Measurements from ENCODE around the gene CX3CL1.

Gene CX3CL1

DNA sequence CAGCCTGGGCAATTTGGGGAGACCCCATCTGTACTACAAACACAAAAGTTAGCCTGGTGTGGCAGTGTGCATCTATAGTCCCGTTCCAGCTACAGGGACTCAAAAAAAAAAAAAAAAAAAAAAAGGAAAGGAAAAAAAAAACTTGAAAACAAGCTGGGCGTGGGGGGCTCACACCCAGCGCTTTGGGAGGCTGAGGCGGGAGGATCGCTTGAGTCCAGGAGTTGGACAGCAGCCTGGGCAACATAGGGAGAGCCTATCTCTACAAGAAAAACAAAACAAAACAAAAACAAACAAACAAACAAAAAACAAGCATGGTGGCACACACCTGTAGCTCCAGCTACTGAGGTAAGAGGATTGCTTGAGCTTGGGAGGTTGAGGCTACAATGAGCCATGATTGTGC is 19.4 kb downstream of the CX3CL1 start:
- H2AFZ ChIP-seq (ENCODE audit: low read length): no peak overlapping the region
- no peaks in the 10 kb centered on the region for H3K36me3 ChIP-seq (ENCODE audit: insufficient read depth, low read length)
- no peaks in the 10 kb centered on the region for H3K9me2 ChIP-seq (replicated peaks; ENCODE audit: low read depth, low read length)
- H3K9ac ChIP-seq (ENCODE audit: low read depth, low read length, poor library complexity, severe bottlenecking): no peak overlapping the region
- no peaks in the 10 kb centered on the region for H3K4me1 ChIP-seq (ENCODE audit: insufficient read depth, low read length, poor library complexity, severe bottlenecking)
- H3F3A ChIP-seq (ENCODE audit: low read depth): no peaks in the 10 kb centered on the region
- H3K79me2 ChIP-seq (ENCODE audit: insufficient read depth, low read length): no peaks in the 10 kb centered on the region
- no peaks in the 10 kb centered on the region for H3K27me3 ChIP-seq (ENCODE audit: insufficient read depth, low read length, poor library complexity, severe bottlenecking)
- no peaks in the 10 kb centered on the region for H3K9me3 ChIP-seq (ENCODE audit: insufficient read depth, low read depth, low read length)
- no peak overlapping the region for H3K4me2 ChIP-seq (ENCODE audit: low read depth, low read length, poor library complexity, severe bottlenecking)
- no peak overlapping the region for H3K4me3 ChIP-seq (ENCODE audit: low read length, poor library complexity, severe bottlenecking)
- H4K20me1 ChIP-seq (ENCODE audit: insufficient read depth, low read length, poor library complexity, severe bottlenecking): no peaks in the 10 kb centered on the region
- no peak for TF ChIP-seq EZH2phosphoT487 (IDR thresholded peaks at IDR 0.05; ENCODE audit: borderline replicate concordance)
- TF ChIP-seq, protein P1, sequence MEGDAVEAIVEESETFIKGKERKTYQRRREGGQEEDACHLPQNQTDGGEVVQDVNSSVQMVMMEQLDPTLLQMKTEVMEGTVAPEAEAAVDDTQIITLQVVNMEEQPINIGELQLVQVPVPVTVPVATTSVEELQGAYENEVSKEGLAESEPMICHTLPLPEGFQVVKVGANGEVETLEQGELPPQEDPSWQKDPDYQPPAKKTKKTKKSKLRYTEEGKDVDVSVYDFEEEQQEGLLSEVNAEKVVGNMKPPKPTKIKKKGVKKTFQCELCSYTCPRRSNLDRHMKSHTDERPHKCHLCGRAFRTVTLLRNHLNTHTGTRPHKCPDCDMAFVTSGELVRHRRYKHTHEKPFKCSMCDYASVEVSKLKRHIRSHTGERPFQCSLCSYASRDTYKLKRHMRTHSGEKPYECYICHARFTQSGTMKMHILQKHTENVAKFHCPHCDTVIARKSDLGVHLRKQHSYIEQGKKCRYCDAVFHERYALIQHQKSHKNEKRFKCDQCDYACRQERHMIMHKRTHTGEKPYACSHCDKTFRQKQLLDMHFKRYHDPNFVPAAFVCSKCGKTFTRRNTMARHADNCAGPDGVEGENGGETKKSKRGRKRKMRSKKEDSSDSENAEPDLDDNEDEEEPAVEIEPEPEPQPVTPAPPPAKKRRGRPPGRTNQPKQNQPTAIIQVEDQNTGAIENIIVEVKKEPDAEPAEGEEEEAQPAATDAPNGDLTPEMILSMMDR (conservative IDR thresholded peaks at IDR 0.05; ENCODE audit: low read length): no peak

DNA sequence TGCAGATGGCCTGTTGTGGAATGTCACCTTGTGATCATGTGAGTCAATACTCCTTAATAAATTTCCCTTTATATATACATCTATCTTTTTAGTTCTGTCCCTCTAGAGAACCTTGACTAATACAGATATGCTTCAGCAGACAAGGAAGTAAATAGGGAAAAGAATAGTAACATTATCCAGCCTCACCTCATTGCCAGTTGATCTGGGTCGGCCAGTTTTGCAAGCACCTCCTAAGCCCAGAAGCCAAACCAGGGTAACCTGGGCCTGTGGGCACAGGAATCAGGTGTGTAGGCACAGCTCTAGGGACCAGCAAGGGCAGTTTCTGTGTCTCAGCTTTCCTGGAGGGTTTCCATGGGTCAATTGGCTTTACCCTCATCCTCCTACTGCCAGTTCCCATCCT is 20.4 kb downstream of the CX3CL1 start:
- TF ChIP-seq, protein P1 (conservative IDR thresholded peaks at IDR 0.05; ENCODE audit: low read length): no peak
- no peak for TF ChIP-seq EZH2phosphoT487 (IDR thresholded peaks at IDR 0.05; ENCODE audit: borderline replicate concordance)
- no peaks in the 10 kb centered on the region for H3K9me2 ChIP-seq (replicated peaks; ENCODE audit: low read depth, low read length)
- no peaks in the 10 kb centered on the region for H3K9me3 ChIP-seq (ENCODE audit: insufficient read depth, low read depth, low read length)
- no peak overlapping the region for H3K4me2 ChIP-seq (ENCODE audit: low read depth, low read length, poor library complexity, severe bottlenecking)
- H3K4me3 ChIP-seq (ENCODE audit: low read length, poor library complexity, severe bottlenecking): no peak overlapping the region
- H3K79me2 ChIP-seq (ENCODE audit: insufficient read depth, low read length): no peaks in the 10 kb centered on the region
- no peaks in the 10 kb centered on the region for H4K20me1 ChIP-seq (ENCODE audit: insufficient read depth, low read length, poor library complexity, severe bottlenecking)
- no peak overlapping the region for H2AFZ ChIP-seq (ENCODE audit: low read length)
- H3K36me3 ChIP-seq (ENCODE audit: insufficient read depth, low read length): no peaks in the 10 kb centered on the region
- H3K4me1 ChIP-seq (ENCODE audit: insufficient read depth, low read length, poor library complexity, severe bottlenecking): no peaks in the 10 kb centered on the region
- H3K27me3 ChIP-seq (ENCODE audit: insufficient read depth, low read length, poor library complexity, severe bottlenecking): no peaks in the 10 kb centered on the region
- H3F3A ChIP-seq (ENCODE audit: low read depth): no peaks in the 10 kb centered on the region
- no peak overlapping the region for H3K9ac ChIP-seq (ENCODE audit: low read depth, low read length, poor library complexity, severe bottlenecking)

DNA sequence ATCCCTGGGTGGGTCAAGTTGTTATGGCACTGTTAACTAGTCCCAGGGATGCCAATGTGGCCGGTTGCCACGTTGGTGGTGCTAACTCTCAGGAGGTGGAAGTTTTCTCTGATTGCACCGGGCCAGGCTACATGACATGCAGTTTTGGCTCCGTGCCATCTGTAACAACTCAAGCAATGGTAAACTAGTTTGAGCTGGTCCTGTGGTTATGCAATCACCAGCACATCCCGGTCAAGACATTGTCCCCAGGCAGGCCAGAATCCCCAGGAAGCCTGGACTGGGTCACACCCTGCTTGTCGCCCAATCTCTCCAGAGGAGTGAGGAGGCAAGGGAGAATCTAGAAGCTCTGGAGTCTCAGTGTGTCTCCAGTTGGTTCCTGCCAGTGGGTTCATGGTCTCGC is 22.2 kb downstream of the CX3CL1 start:
- H3K9ac ChIP-seq (ENCODE audit: low read depth, low read length, poor library complexity, severe bottlenecking): no peak overlapping the region
- no peaks in the 10 kb centered on the region for H3K27me3 ChIP-seq (ENCODE audit: insufficient read depth, low read length, poor library complexity, severe bottlenecking)
- no peaks in the 10 kb centered on the region for H3F3A ChIP-seq (ENCODE audit: low read depth)
- no peaks in the 10 kb centered on the region for H3K9me2 ChIP-seq (replicated peaks; ENCODE audit: low read depth, low read length)
- H4K20me1 ChIP-seq (ENCODE audit: insufficient read depth, low read length, poor library complexity, severe bottlenecking): no peaks in the 10 kb centered on the region
- no peaks in the 10 kb centered on the region for H3K9me3 ChIP-seq (ENCODE audit: insufficient read depth, low read depth, low read length)
- H3K79me2 ChIP-seq (ENCODE audit: insufficient read depth, low read length): no peaks in the 10 kb centered on the region
- no peak overlapping the region for H2AFZ ChIP-seq (ENCODE audit: low read length)
- H3K36me3 ChIP-seq (ENCODE audit: insufficient read depth, low read length): no peaks in the 10 kb centered on the region
- H3K4me3 ChIP-seq (ENCODE audit: low read length, poor library complexity, severe bottlenecking): no peak overlapping the region
- no peaks in the 10 kb centered on the region for H3K4me1 ChIP-seq (ENCODE audit: insufficient read depth, low read length, poor library complexity, severe bottlenecking)
- TF ChIP-seq EZH2phosphoT487 (IDR thresholded peaks at IDR 0.05; ENCODE audit: borderline replicate concordance): no peak
- TF ChIP-seq, protein P1 (conservative IDR thresholded peaks at IDR 0.05; ENCODE audit: low read length): no peak
- H3K4me2 ChIP-seq (ENCODE audit: low read depth, low read length, poor library complexity, severe bottlenecking): no peak overlapping the region

Measured in Loucy (cell line).